ENCODE measurements around the gene FAM193B.
"Not testable (repeated sequence)": the region's sequence is repeated elsewhere in the genome, so short reads cannot be mapped to it uniquely, and the experiment has no call there.

Gene FAM193B

GRCh38 chr5:177575488-177575887 is 21.1 kb upstream of the FAM193B start:
- no peak for DNase-seq

DNA sequence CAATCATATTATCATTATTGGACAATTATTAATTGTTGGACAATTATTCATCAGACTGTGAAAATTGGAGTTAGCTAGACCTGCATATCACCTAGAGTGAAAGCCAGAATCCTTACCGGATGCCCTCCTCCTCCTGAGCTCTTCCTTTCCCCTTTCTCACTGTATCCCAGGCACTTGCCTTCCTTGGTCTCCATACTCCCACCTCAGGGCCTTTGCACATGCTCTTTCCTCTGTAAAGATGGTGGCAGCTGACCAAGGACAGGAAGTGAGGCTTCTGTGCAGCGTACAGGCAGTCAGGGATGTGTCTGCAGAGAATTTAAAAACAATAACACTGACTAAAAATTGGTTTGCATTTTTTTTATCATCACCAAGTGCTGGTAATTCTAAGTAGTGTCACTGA is 15.5 kb upstream of the FAM193B start:
- no peak for DNase-seq

DNA sequence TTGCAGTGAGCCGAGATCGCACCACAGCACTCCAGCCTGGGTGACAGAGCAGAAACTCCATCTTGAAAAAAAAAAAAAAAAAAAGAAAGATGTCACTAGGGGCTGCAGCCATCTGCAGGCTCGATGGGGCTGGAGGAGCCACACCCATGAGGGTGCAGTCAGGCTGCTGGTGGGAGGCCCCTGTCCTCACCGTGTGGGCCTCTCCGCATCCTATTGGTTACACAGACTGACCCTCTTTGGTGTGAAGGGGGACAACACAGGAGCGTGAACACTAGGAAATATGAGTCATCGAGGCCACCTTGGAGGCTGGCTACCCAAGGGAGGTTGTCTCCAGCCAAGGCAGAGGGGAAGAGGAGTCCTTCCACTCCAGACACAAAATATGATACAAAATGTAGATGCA is 14.0 kb upstream of the FAM193B start:
- DNase-seq = no peak

DNA sequence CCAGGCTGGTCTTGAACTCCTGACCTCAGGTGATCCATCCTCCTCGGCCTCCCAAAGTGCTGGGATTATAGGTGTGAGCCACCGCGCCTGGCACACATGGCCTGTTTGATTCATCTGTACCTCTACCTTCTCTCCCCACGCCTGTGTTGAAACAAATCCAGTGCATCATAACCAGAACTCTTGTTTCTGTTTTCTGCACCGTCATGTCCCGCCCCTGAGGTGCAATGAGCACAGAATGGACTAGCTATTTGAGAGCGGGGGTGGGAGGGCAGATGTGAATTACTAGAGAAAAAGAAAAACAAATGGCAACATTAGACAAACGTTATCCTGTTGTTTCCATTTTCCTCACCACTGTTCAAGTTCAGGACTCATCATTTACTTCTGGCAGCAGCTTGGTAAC is 10.7 kb upstream of the FAM193B start:
- DNase-seq = no peak

DNA sequence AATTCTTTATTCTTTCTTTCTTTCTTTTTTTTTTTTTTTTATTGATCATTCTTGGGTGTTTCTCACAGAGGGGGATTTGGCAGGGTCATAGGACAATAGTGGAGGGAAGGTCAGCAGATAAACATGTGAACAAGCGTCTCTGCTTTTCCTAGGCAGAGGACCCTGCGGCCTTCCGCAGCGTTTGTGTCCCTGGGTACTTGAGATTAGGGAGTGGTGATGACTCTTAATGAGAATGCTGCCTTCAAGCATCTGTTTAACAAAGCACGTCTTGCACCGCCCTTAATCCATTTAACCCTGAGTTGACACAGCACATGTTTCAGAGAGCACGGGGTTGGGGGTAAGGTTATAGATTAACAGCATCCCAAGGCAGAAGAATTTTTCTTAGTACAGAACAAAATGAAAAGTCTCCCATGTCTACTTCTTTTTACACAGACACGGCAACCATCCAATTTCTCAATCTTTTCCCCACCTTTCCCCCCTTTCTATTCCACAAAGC is 5.1 kb upstream of the FAM193B start:
- not testable (repeated sequence) for DNase-seq

DNA sequence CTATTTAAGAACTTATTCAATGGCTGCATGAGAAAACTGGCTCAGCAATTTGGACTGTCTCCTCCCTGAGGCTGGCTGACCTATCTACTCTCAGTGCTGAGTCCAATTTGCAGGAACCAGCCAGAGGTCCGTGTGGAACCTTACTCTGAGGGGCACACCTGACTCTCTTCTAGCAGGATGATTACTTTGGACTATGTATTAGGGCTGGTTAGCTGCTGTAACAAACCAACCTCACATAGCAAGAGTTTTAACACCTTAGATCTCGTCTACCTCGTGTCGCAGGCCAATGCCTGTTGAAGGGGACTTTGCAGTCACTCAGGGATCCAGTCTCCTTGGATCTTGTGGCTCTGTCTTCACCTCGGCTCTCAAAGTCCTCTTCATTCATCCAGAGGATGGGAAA is 3.4 kb upstream of the FAM193B start:
- no peak for DNase-seq

GRCh38 chr5:177557041-177557647 is 2.8 kb upstream of the FAM193B start:
- DNase-seq = no peak

DNA sequence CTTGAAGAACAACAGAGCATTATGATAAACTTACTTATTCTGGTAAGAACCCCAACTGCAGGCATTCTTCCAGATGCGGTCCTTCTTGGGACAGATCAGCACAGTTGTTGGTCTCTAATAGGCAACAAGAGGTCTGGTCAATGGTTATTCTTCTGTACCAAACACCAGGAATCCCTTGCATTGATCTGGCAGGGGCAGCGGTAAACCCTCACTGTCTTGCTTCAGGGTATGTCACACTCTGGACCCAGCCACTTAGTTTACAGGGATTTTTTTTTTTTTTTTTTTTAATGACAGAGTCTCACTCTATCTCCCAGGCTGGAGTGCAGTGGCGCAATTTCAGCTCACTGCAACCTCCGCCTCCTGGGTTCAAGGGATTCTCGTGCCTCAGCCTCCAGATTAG is 1.3 kb upstream of the FAM193B start:
- DNase-seq = no peak

GRCh38 chr5:177555228-177555627 is 865 bp upstream of the FAM193B start:
- no peak for DNase-seq

GRCh38 chr5:177553671-177554429 is 513 bp downstream of the FAM193B start:
- DNase-seq = peak; percentile 22

DNA sequence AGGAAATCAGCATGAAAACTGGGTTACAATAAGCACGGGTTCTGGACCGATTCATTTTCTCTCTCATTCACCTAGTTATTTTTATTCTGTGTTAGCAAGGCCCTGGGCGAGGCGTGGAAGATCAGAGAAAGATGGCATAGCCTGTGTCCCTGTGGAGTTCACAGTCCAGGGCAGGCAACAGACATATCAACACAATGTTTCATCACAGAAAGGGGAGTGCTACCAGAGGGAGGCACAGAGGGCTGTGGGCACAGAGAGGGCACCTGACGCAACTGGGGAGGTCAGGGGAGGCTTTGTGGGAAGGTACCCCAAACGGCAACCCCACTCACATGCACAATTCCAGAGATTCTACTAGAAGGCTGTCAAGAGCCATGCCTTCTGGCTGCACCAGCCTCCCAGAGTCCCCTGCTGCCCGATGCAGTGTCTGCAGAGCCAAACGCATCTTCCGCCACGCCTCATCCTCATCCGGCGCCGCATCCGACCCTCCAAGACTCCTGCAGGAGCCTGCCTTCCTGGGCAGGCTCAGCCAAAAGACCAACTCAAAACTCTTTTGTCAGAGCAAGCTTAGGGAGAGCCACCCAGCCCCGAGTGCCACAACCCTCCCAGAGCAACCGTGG is 1.4 kb downstream of the FAM193B start:
- DNase-seq = no peak

DNA sequence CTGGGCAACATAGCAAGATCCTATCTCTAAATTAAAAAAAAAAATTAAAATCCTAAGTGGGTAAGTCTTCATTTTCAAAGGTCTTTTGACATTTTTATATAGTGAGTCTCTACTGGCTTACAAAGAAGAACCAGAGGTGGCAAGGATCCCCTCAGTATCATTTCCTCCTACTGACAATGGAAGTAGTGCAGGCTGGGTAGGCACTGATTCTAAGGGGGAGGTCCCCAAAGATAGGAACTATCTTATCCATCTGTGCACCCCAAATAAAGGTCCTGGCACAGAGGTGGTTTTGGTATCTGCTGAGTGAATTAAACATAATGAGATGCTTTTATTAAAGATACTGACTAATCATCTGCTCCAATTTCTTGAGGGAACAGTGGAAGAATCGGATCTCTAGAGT is 4.2 kb downstream of the FAM193B start:
- DNase-seq = no peak

- DNase-seq = no peak
Measured at GRCh38 chr5:177548495-177548894, 5.9 kb downstream of the FAM193B start.

DNA sequence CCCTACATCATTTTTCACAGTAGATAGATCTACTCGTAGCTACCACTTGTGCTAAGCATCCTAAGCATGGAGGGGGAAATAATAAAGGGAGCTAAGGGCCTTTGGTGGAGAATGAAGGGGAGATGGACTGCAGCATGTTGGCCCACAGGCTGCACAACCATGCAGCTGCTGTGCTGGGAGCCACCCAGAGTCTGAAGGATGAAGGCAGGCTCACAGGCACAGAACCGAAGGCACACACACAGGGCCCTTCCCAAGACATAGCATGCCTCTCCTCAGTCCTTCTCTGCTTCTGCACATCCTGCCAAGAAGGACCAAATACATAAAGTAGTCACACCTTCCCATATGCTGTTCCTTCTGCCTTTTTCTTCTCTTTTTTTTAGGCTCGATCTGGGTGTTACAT is 6.6 kb downstream of the FAM193B start:
- DNase-seq = no peak

DNA sequence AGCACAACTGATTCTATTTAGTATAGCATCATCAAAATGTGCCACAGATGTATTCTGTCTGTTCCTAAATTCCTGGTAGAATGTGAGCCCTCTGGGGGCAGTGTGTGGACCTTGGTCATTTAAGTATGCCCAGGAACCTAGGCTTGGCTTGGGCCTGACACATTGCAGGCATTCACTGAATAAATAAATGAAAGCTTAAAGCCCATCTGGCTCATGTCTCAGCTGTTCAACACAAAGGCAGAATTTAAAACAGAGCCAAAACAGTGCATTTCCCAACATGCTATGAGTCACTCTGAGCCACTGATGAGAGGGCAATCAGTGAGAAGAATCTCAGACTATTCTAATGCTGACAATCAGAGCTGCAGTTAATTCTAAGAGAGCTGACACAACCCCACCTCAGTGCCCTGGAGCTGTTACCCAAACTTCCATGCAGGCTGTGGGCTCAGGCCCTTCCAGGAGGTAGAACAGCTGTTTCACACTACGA is 8.1 kb downstream of the FAM193B start:
- no peak for DNase-seq

DNA sequence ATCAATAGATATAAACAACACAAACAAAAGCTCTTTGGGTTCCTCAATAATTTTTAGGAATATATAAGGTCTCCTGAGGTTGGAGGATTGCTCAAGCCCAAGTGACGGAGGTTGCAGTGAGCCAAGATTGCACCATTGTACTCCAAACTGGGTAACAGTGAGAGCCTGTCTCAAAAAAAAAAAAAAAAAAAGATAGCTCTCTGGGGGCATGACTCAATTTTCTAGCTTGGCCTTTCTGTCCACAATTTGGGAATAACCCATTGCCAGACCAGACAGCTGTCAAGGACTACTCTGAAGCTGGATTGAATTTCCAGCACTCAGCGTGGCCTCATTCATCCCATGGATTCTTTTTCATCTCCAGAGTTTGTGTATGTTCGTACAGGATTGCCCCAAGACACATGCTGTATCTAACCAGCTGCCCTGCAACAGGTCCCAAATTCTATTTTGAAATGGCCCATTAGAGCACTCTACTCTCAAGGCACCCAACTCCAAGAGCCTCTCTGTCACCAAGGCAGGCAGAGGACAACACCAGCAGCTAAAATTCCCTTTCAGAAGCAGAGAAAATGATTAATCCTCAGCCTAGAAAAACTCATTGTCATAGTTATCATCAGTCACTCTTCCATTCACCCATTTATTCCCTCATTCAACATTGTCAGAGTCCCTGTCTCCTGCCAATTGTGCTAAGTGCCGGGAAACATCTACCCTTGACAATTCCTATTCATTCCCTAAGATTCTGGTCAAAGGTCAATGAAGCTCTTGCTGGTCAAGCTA is 8.7 kb downstream of the FAM193B start:
- no peak for DNase-seq

- no peak for DNase-seq
Measured at GRCh38 chr5:177542816-177543465, 11.4 kb downstream of the FAM193B start.

GRCh38 chr5:177540438-177540837 is 13.9 kb downstream of the FAM193B start:
- DNase-seq = no peak

DNA sequence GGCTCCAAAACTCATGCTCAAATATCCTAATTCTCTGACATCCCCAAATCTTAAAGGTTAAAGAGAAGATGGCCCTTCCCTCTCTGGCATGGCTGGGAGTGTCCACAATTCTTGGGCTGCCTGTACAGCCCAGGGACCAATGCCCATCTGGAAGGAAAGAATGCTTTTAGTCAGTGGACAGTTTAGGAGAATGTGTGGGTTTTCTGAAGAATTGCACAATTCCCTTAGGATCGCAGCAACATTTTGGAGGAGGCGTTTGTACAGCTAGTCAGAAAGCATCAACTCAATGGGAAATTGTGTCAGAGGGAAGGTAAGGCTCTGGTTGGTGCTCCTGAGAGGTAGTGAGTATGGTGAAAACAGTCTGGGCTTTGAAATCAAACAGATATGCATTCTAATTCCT is 15.0 kb downstream of the FAM193B start:
- no peak for DNase-seq

- DNase-seq = no peak
Measured at GRCh38 chr5:177538876-177539275, 15.5 kb downstream of the FAM193B start.

DNA sequence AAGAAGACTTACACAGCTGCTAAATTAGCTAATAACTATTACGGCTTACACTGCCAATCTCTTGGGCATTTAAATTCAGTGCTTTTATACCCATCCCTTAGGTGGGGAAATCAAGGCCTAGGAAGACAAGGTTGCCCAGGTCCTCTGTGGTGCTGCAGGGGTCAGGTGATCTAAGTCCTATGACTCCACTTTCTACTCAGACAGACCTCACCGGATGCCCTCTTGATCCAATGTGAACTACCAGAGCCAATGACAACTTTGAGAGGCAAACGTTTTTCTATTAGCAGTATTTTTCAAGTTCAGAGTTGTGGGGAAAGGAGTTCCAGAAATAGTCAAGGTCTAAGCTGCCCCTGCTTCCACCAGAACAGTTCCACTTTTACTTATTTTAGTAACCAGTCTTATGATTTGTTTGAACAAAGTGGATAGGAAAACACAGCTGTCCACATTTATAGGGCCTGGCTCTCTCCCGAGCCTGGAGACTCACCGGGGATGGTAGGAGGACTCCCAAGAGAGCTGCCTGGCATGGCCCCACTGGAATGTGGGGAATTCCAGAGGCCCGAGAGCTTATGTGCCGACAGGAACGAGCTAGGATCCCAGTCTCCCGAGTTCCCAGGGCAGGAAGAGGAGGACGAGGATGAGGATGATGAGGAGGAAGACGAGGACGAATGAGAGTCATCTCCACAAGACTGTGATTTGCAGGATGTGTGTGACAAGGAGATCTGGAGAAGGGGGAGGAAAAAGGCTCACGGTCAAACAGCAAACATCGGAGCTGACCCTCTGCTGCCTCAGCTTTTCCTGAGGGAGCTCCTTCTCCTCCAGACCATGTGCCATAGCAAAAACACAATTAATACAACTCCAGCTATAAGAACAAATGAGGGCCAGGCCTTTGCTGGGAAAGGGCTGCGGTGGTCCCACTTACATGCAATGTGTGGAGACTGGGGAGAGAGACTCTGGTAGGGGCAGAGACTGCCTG is 16.7 kb downstream of the FAM193B start:
- DNase-seq = no peak

DNA sequence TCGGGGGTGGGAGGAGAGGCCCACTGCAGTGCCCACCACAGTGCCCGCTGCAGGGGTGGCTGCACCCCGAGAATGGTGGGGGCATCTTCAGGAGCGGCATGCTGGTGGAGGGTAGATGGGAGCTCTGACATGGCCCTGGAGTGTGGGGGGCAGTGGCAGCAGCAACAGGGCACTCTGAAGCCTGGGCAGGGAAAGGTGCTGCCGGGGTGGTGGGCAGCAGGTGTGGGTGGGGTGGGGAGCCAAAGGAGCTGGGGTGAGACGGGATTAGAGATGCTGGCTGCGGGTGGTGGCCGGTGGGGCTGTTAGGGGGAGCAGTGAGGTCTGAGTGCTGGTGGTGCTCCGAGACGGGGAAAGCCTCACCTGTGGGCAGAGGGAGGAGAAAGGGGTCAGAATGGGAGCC is 18.0 kb downstream of the FAM193B start:
- no peak for DNase-seq
